CD4-positive, CD25-positive, alpha-beta regulatory T cell (primary cell): ENCODE data around the gene DNAH6. TPM values are rescaled to one million over a fixed set of nuclear protein-coding genes. Genes with fewer than 3 reads are reported as not detected.

Experiments used
- ATAC-seq, 2 donors: fragments of 150-1000 bp; cut with Tn5 transposase; one replicate each; pipeline ENCODE4 v1.10.0; 2021; ENCODE audit warnings: low read depth in 2 of 2, moderate number of reproducible peaks in 2 of 2, moderate library complexity in 1 of 2
- DNase-seq, 3 donors: peaks; one replicate each; pipeline versions ENCODE4 v3.0.0 to v3.0.0-alpha.2; 2012 to 2022; ENCODE audit warnings: mixed read lengths in 1 of 3
- H3K27ac ChIP-seq: one replicate; pipeline ENCODE4 v1.7.0; 2013; ENCODE audit warnings: mild to moderate bottlenecking, low read length; ENCODE audit not compliant: insufficient read depth, poor library complexity, severe bottlenecking
- H3K27me3 ChIP-seq: one replicate; pipeline ENCODE4 v1.7.0; 2013; ENCODE audit warnings: low read length; ENCODE audit not compliant: control insufficient read depth, insufficient read depth
- H3K36me3 ChIP-seq: one replicate; pipeline ENCODE4 v1.7.0; 2013; ENCODE audit warnings: mild to moderate bottlenecking, low read length, moderate library complexity; ENCODE audit not compliant: control insufficient read depth, insufficient read depth
- H3K4me1 ChIP-seq: 2 replicates; pipeline ENCODE4 v1.7.0; 2013; ENCODE audit warnings: mild to moderate bottlenecking, low read length; ENCODE audit not compliant: insufficient read depth, control insufficient read depth, poor library complexity, severe bottlenecking
- H3K4me3 ChIP-seq: one replicate; pipeline ENCODE4 v1.7.0; 2013; ENCODE audit warnings: low read depth, mild to moderate bottlenecking, low read length, moderate library complexity
- H3K9me3 ChIP-seq, 2 experiments: 1 replicate in 1 of 2; 2 replicates in 1 of 2; pipeline ENCODE4 v1.7.0; 2013; ENCODE audit warnings: low read length in 2 of 2, mild to moderate bottlenecking in 1 of 2, moderate library complexity in 1 of 2; ENCODE audit not compliant: control insufficient read depth in 2 of 2
- H3K27ac Mint-ChIP-seq, 3 donors: one replicate each; pipeline ENCODE4 v1.8.0; 2020 to 2022; ENCODE audit warnings: mild to moderate bottlenecking in 3 of 3, mixed read lengths in 3 of 3, moderate library complexity in 2 of 3
- H3K27me3 Mint-ChIP-seq: one replicate; pipeline ENCODE4 v1.8.0; 2022; ENCODE audit warnings: mild to moderate bottlenecking, mixed read lengths
- H3K36me3 Mint-ChIP-seq: one replicate; pipeline ENCODE4 v1.8.0; 2020; ENCODE audit warnings: mixed read lengths
- H3K4me1 Mint-ChIP-seq, 4 donors: one replicate each; pipeline ENCODE4 v1.8.0; 2020 to 2022; ENCODE audit warnings: mixed read lengths in 4 of 4, mild to moderate bottlenecking in 1 of 4
- H3K4me3 Mint-ChIP-seq, 4 donors: one replicate each; pipeline ENCODE4 v1.8.0; 2020 to 2022; ENCODE audit warnings: mild to moderate bottlenecking in 4 of 4, mixed read lengths in 4 of 4, moderate library complexity in 3 of 4
- H3K9me3 Mint-ChIP-seq, 7 donors: one replicate each; pipeline ENCODE4 v1.8.0; 2020 to 2022; ENCODE audit warnings: mixed read lengths in 7 of 7, mild to moderate bottlenecking in 3 of 7, moderate library complexity in 2 of 7
- polyA plus RNA-seq, 4 donors: library from polyadenylated mRNA; unstranded; fragments of 300-500 nt; fragmentation: Illumina TruSeq; gene quantifications; one replicate each; pipeline ENCODE4 v1.2.3, GENCODE V29; 2021
- total RNA-seq: library from RNA; stranded (reverse); gene quantifications from one replicate; pipeline ENCODE4 v1.2.3, GENCODE V29; 2022

The DNAH6 gene
- total and polyA plus RNA-seq, 5 donors from 2014 or later, result 0.17 to 1.1 (median 0.52) TPM

DNA sequence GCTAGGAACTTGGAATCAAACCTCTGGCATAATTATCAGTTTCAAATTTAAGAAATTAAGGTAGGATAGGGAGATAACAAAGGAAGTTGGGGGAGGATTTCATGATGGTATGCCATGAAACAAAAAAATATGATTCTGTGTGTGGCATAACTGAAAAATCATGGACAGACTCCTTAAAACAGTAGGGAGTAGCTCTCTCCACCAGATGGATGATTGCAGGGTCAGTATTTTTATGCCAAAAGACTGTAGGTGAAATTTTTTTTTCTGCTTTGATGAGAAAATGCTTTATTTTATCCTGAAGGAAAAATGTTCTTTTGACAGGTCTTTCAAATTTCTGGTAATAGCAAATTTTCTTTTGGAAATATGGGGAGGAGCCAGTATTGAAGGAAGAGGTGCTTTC, 270.3 kb downstream of the DNAH6 start:
- no peak overlapping the region for H3K4me3 Mint-ChIP-seq
- H3K36me3 ChIP-seq, result no peaks in the 10 kb centered on the region
- no peak overlapping the region for H3K27ac ChIP-seq
- H3K27me3 ChIP-seq, result no peaks in the 10 kb centered on the region
- peaks cover 20% of the 10 kb centered on the region for H3K4me1 ChIP-seq
- peaks cover 0 to 3% (median 0%) of the 10 kb centered on the region in 7 donors for H3K9me3 Mint-ChIP-seq
- no peaks in the 10 kb centered on the region for H3K9me3 ChIP-seq
- DNase-seq (no peak), ATAC-seq (no peak)
- H3K27ac Mint-ChIP-seq, result no peak overlapping the region
- H3K36me3 Mint-ChIP-seq, result no peaks in the 10 kb centered on the region
- peaks cover 20 to 38% (median 32%) of the 10 kb centered on the region in 4 donors for H3K4me1 Mint-ChIP-seq
- no peaks in the 10 kb centered on the region for H3K27me3 Mint-ChIP-seq
- no peak overlapping the region for H3K4me3 ChIP-seq

DNA sequence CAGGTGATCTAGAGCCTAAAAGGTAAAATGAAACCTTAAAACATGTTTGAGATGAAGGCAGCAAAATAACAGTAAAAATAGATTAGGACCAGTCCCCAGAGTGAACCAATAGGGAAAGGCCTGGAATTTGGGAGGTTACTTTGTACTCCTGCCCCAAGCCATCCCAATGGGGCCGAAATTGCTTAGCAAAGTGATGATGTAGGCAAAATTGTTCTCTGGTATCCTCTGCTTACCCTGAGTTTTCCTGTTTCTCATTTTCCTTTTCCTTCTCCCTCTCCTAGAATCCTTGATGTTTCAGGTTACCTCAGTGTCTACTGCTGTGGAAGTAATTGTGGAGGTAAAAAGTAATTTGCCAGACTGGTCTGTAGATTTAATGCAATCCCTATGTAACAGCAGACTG, 271.7 kb downstream of the DNAH6 start:
- H3K36me3 Mint-ChIP-seq, result no peaks in the 10 kb centered on the region
- Histone ChIP-seq H3K4me3 (no peak overlapping the region), H3K27me3 (no peaks in the 10 kb centered on the region), H3K9me3 (no peaks in the 10 kb centered on the region), H3K27ac (no peak overlapping the region), H3K4me1 (peaks cover 6% of the 10 kb centered on the region), H3K36me3 (no peaks in the 10 kb centered on the region)
- H3K27ac Mint-ChIP-seq, result no peak overlapping the region
- DNase-seq, result no peak
- ATAC-seq, result no peak
- peaks cover 13 to 24% (median 20%) of the 10 kb centered on the region in 4 donors for H3K4me1 Mint-ChIP-seq
- no peak overlapping the region for H3K4me3 Mint-ChIP-seq
- H3K9me3 Mint-ChIP-seq, result peaks cover 0 to 6% (median 1%) of the 10 kb centered on the region in 7 donors
- H3K27me3 Mint-ChIP-seq, result no peaks in the 10 kb centered on the region

DNA sequence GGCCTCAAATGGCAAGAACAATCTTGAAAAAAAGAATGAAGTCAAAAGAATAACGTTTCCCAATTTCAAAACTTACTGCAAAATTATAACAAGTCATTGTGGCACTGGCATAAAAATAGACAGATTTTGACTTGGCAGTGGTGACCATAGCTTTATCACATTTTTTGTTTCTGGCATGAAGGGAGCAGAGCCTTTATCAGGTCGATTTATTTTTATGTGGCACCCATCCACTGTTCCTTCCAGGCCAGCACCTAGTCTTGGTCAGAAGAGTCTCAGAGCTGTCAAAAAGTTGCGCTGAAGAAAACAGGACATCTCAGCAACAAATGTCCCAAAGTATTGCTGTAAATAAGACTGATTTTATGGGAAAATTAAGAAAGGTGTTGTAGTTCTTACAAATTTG, 272.2 kb downstream of the DNAH6 start:
- H3K27me3 Mint-ChIP-seq, result no peaks in the 10 kb centered on the region
- H3K4me3 Mint-ChIP-seq, result no peak overlapping the region
- no peaks in the 10 kb centered on the region for H3K27me3 ChIP-seq
- H3K9me3 ChIP-seq, result peaks cover 0 to under 1% of the 10 kb centered on the region in 2 experiments
- peaks cover 0 to 6% (median 1%) of the 10 kb centered on the region in 7 donors for H3K9me3 Mint-ChIP-seq
- peak overlapping the region in 1 of 3 donors; percentile 41 for H3K27ac Mint-ChIP-seq
- no peak overlapping the region for H3K4me3 ChIP-seq
- DNase-seq (no peak), ATAC-seq (no peak)
- H3K36me3 ChIP-seq, result no peaks in the 10 kb centered on the region
- no peak overlapping the region for H3K27ac ChIP-seq
- peaks cover 1% of the 10 kb centered on the region for H3K4me1 ChIP-seq
- H3K4me1 Mint-ChIP-seq, result peaks cover 8 to 19% (median 15%) of the 10 kb centered on the region in 4 donors
- H3K36me3 Mint-ChIP-seq, result no peaks in the 10 kb centered on the region

DNA sequence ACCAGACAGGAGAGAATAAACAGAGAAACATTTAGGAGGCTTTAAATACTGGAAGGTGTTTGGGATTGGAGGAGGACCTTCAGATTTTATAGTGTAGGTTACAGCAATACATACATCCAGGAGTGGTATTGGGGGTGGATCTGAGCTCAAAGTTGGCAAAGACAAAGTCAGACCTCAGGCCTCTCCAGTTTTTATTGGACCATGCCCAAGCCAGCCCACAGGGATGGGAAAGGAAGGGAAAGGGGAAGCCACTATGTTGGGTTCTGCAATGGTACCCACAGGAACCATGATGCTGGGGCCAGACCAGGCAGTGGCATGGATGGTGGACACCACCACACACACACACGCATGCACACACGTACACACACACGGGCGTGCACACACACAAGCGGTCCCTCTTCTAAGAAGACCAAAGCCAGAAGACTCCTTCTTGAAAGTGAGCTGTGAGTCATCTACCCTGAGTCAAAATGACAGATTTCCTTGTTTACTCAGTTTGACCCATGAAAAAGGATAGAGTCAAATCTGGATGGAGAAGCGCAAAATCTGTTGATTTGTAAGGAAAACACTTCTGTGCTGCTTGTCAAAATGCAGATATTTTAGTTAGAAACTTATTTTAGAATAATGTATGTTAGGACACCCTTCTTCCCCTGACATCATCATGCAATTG, 276.7 kb downstream of the DNAH6 start:
- H3K4me1 ChIP-seq, result no peaks in the 10 kb centered on the region
- Mint-ChIP-seq H3K4me3 (no peak overlapping the region), H3K27me3 (no peaks in the 10 kb centered on the region), H3K36me3 (no peaks in the 10 kb centered on the region), H3K27ac (no peak overlapping the region), H3K9me3 (peaks cover 0 to 4% (median 3%) of the 10 kb centered on the region in 7 donors), H3K4me1 (peaks cover 7 to 9% (median 7%) of the 10 kb centered on the region in 4 donors)
- no peak overlapping the region for H3K4me3 ChIP-seq
- H3K36me3 ChIP-seq, result no peaks in the 10 kb centered on the region
- peaks cover 0 to 2% of the 10 kb centered on the region in 2 experiments for H3K9me3 ChIP-seq
- H3K27me3 ChIP-seq, result no peaks in the 10 kb centered on the region
- no peak for DNase-seq
- no peak for ATAC-seq
- no peak overlapping the region for H3K27ac ChIP-seq

DNA sequence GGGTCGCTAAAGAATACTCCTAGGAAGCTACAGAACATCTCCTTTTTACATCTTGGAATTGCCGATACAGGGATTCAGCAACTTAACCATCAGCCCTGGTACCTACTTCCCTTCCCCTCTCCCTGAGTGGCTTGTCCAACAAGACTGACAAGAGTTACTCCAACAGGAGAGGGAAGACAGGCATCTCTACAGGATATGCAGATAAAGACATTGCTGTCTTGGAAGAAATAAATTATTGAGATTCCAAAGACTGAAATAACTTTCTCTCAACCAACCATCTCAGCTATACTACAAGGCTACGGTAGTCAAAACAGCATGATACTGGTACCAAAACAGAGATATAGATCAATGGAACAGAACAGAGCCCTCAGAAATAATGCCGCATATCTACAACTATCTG, 277.3 kb downstream of the DNAH6 start:
- Mint-ChIP-seq H3K9me3 (peaks cover 0 to 4% (median 3%) of the 10 kb centered on the region in 7 donors), H3K27me3 (no peaks in the 10 kb centered on the region), H3K27ac (no peak overlapping the region), H3K4me1 (peaks cover 6 to 8% (median 7%) of the 10 kb centered on the region in 4 donors), H3K36me3 (no peaks in the 10 kb centered on the region), H3K4me3 (no peak overlapping the region)
- no peak for ATAC-seq
- Histone ChIP-seq H3K9me3 (peaks cover 0 to 2% of the 10 kb centered on the region in 2 experiments), H3K36me3 (no peaks in the 10 kb centered on the region), H3K4me1 (no peaks in the 10 kb centered on the region), H3K27ac (no peak overlapping the region), H3K4me3 (no peak overlapping the region), H3K27me3 (no peaks in the 10 kb centered on the region)
- DNase-seq, result no peak

DNA sequence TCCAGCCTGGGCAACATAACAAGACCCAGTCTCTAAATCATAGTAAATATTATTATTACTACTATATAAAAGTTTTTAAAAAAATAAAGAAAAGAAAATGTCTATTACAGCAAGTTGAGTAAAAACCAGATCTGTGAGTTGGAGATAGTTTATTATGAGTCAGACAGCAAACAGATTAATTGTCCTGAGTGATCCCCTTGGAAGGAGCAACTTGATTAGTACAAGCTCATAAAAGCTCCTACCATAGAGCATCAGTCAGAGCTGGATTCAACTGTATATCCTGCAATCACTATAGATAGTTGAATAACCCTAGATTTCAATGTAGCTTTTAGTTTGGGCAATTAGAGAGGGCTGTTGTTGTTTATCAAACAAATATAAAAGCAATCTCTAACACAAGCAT, 280.5 kb downstream of the DNAH6 start:
- Mint-ChIP-seq H3K27me3 (peaks cover 5% of the 10 kb centered on the region), H3K36me3 (peaks cover 4% of the 10 kb centered on the region), H3K4me1 (peaks cover 16 to 19% (median 17%) of the 10 kb centered on the region in 4 donors), H3K9me3 (peaks cover 0 to 6% (median 3%) of the 10 kb centered on the region in 7 donors), H3K4me3 (no peak overlapping the region), H3K27ac (no peak overlapping the region)
- no peaks in the 10 kb centered on the region for H3K27me3 ChIP-seq
- H3K27ac ChIP-seq, result no peak overlapping the region
- H3K9me3 ChIP-seq, result peaks cover 0 to 2% of the 10 kb centered on the region in 2 experiments
- no peaks in the 10 kb centered on the region for H3K36me3 ChIP-seq
- no peak overlapping the region for H3K4me3 ChIP-seq
- ATAC-seq (no peak), DNase-seq (no peak)
- H3K4me1 ChIP-seq, result peaks cover 9% of the 10 kb centered on the region

DNA sequence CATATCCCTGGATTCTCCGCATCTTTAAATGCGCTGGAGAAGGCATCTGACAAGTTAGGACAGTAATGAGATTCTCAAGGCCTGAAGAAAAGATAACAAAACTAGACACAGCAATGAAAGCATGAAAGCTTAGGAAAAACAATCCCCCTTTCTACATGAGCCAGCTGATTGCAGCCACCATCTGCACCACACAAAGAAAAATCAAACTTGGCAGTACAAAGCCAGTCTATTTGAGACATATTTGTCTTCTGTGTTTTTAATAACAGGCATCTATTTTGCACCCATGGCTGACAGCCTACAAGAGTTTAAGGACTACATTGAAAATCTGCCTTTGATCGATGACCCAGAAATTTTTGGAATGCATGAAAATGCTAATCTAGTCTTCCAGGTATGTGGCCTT, 281.0 kb downstream of the DNAH6 start:
- H3K4me1 Mint-ChIP-seq, result peaks cover 16 to 19% (median 17%) of the 10 kb centered on the region in 4 donors
- no peak overlapping the region for H3K27ac Mint-ChIP-seq
- Histone ChIP-seq H3K36me3 (no peaks in the 10 kb centered on the region), H3K4me3 (no peak overlapping the region), H3K27me3 (no peaks in the 10 kb centered on the region), H3K27ac (no peak overlapping the region), H3K4me1 (peaks cover 9% of the 10 kb centered on the region), H3K9me3 (peaks cover 0 to 4% of the 10 kb centered on the region in 2 experiments)
- no peak overlapping the region for H3K4me3 Mint-ChIP-seq
- H3K9me3 Mint-ChIP-seq, result peaks cover 0 to 10% (median 2%) of the 10 kb centered on the region in 7 donors
- DNase-seq, result no peak
- ATAC-seq, result no peak
- peaks cover 4% of the 10 kb centered on the region for H3K36me3 Mint-ChIP-seq
- peaks cover 5% of the 10 kb centered on the region for H3K27me3 Mint-ChIP-seq

DNA sequence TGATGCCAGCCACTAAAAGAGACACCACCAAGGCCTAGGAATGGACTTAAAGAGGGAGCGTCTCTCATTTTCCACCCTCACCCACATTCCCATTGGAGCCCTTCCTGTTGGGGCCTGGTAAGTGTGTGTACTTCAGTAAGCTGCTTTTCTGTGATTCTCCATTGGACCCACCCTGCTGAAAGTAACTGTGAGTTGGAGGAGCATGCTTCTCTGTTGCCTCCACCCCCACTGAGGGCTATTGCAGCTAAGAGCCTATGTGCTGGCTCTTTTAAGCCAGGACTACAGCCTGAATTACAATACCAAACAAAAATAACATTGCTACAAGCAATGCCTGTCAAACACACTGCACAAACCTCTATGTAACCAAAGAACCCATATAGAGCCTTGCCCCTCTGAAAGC, 283.5 kb downstream of the DNAH6 start:
- H3K4me1 ChIP-seq, result peaks cover 9% of the 10 kb centered on the region
- H3K27ac ChIP-seq, result no peak overlapping the region
- no peaks in the 10 kb centered on the region for H3K27me3 ChIP-seq
- peak overlapping the region; percentile 0 for H3K4me3 ChIP-seq
- no peaks in the 10 kb centered on the region for H3K36me3 ChIP-seq
- peaks cover 0 to 2% of the 10 kb centered on the region in 2 experiments for H3K9me3 ChIP-seq
- Mint-ChIP-seq H3K9me3 (peaks cover 0 to 12% (median 1%) of the 10 kb centered on the region in 7 donors), H3K27me3 (peaks cover 5% of the 10 kb centered on the region), H3K36me3 (peaks cover 4% of the 10 kb centered on the region), H3K4me3 (peak overlapping the region in 2 of 4 donors; percentile 1 to 41), H3K27ac (peak overlapping the region; percentile 2 to 60 (median 5)), H3K4me1 (peaks cover 15 to 22% (median 19%) of the 10 kb centered on the region in 4 donors)
- no peak for DNase-seq
- no peak for ATAC-seq
